GM12878 (cell line): Measurements from ENCODE around the gene AIP. TPM values are rescaled to one million over a fixed set of nuclear protein-coding genes. Genes with fewer than 3 reads are reported as not detected.

Experiments
- ATAC-seq: fragments of 200-7000 bp; cut with Tn5 transposase; 3 replicates; pipeline ENCODE4 v1.9.1; 2020; ENCODE audit warnings: mild to moderate bottlenecking, moderate library complexity
- BruUV-seq: library from RNA; stranded (reverse); fragments of 400-500 nt; replicated peaks from 2 replicates; lab custom pipeline; 2021; lab: Mats Ljungman, UMichigan
- CTCF ChIA-PET: fragments of 300-600 bp; sonication (Branson Sonifier 250); formaldehyde crosslinking; extraction: SDS; loops from one replicate; lab custom pipeline; 2021; ENCODE audit warnings: inconsistent platforms; lab: Yijun Ruan, JAX
- POLR2A ChIA-PET: fragments of 350-600 bp; formaldehyde crosslinking; extraction: SDS; loops from one replicate; lab custom pipeline; 2021; ENCODE audit warnings: inconsistent platforms; lab: Charles Lee
- RAD21 ChIA-PET: fragments of 300-600 bp; sonication (Branson Sonifier 250); formaldehyde crosslinking; loops from one replicate; lab custom pipeline; 2023; ENCODE audit warnings: antibody characterized with exemption; ENCODE audit not compliant: unreplicated experiment; lab: Charles Lee
- SMC1A ChIA-PET: fragments of 300-600 bp; sonication (Branson Sonifier 250); formaldehyde crosslinking; loops from one replicate; lab custom pipeline; 2023; ENCODE audit not compliant: unreplicated experiment, uncharacterized antibody; lab: Charles Lee
- DNase-seq: peaks from one replicate; pipeline ENCODE4 v3.0.0-alpha.2; 2011; ENCODE audit warnings: low read depth, low spot score
- FAIRE-seq: peaks from 3 replicates; lab custom pipeline; 2011; peaks lifted over from hg19 to GRCh38; lab: Jason Lieb, UNC
- H2AFZ ChIP-seq: 2 replicates; pipeline ENCODE4 v1.6.0; 2011; ENCODE audit warnings: low read depth, low read length, control low read depth; ENCODE audit not compliant: control insufficient read depth
- H3K27ac ChIP-seq: 2 replicates; pipeline ENCODE4 v1.5.1; 2011; ENCODE audit warnings: control low read depth; ENCODE audit not compliant: control insufficient read depth, insufficient read depth
- H3K27me3 ChIP-seq, 2 experiments: replicated peaks in 1 of 2; 2 replicates each; pipeline versions ENCODE4 v1.6.0 to v1.6.1; 2011; ENCODE audit warnings: low read length in 1 of 2; ENCODE audit not compliant: control insufficient read depth in 2 of 2, insufficient read depth in 2 of 2
- H3K36me3 ChIP-seq, 2 experiments: 2 replicates each; pipeline ENCODE4 v1.5.1; 2011; ENCODE audit warnings: low read length in 1 of 2; ENCODE audit not compliant: control insufficient read depth in 2 of 2, insufficient read depth in 2 of 2
- H3K4me1 ChIP-seq: 2 replicates; pipeline ENCODE4 v1.6.1; 2011; ENCODE audit warnings: mild to moderate bottlenecking, low read length, moderate library complexity, mixed read lengths; ENCODE audit not compliant: control insufficient read depth, insufficient read depth
- H3K4me2 ChIP-seq: 2 replicates; pipeline ENCODE4 v1.6.0; 2011; ENCODE audit warnings: control low read depth; ENCODE audit not compliant: control insufficient read depth, insufficient read depth
- H3K4me3 ChIP-seq: fragments of 200-600 bp; sonication (generic); 2 replicates; pipeline ENCODE4 v1.5.1; 2016
- H3K79me2 ChIP-seq: 2 replicates; pipeline ENCODE4 v1.6.0; 2011; ENCODE audit warnings: low read length; ENCODE audit not compliant: control insufficient read depth, insufficient read depth
- H3K9ac ChIP-seq: 2 replicates; pipeline ENCODE4 v1.8.0; 2011; ENCODE audit warnings: low read length, control low read depth, mixed read lengths; ENCODE audit not compliant: control insufficient read depth, insufficient read depth
- H3K9me3 ChIP-seq: replicated peaks from 3 replicates; pipeline ENCODE4 v1.5.1; 2011; ENCODE audit warnings: mild to moderate bottlenecking, low read length; ENCODE audit not compliant: control insufficient read depth, insufficient read depth
- H4K20me1 ChIP-seq: 2 replicates; pipeline ENCODE4 v1.6.0; 2011; ENCODE audit not compliant: control insufficient read depth, insufficient read depth
- ATF7 ChIP-seq: fragments of 450-650 bp; IDR thresholded peaks from 2 replicates; pipeline ENCODE4 v1.6.1; 2016; ENCODE audit warnings: low read depth, mild to moderate bottlenecking
- BHLHE40 ChIP-seq, 2 experiments: fragments of 450-650 bp in 1 of 2; IDR thresholded peaks; 2 replicates each; pipeline ENCODE4 v1.6.1; 2011 to 2017; ENCODE audit warnings: low read depth in 2 of 2, borderline replicate concordance in 1 of 2, improper control_type of control experiment in 1 of 2, low read length in 1 of 2, mild to moderate bottlenecking in 1 of 2
- BMI1 ChIP-seq: fragments of 450-650 bp; IDR thresholded peaks from 2 replicates; pipeline ENCODE4 v1.6.1; 2016; ENCODE audit warnings: mild to moderate bottlenecking, moderate library complexity, borderline replicate concordance
- BRCA1 ChIP-seq: IDR thresholded peaks from 2 replicates; pipeline ENCODE4 v1.6.1; 2011; ENCODE audit warnings: low read depth, low read length, improper control_type of control experiment
- CREM ChIP-seq: IDR thresholded peaks from 2 replicates; pipeline ENCODE4 v1.6.1; 2014; ENCODE audit warnings: antibody characterized with exemption, low read depth
- EED ChIP-seq: sonication (generic); IDR thresholded peaks from 2 replicates; pipeline ENCODE4 v1.6.1; 2016; ENCODE audit warnings: antibody characterized with exemption, low read depth
- GATAD2B ChIP-seq: fragments of 450-650 bp; conservative IDR thresholded peaks from 2 replicates; pipeline ENCODE4 v1.6.1; 2017; ENCODE audit warnings: low read depth, mild to moderate bottlenecking, moderate library complexity
- HCFC1 ChIP-seq: fragments of 150-350 bp; IDR thresholded peaks from 2 replicates; pipeline ENCODE4 v1.6.1; 2014; ENCODE audit warnings: low read length
- JUNB ChIP-seq: IDR thresholded peaks from 2 replicates; pipeline ENCODE4 v1.6.1; 2016; ENCODE audit warnings: antibody characterized with exemption, mild to moderate bottlenecking
- MAX ChIP-seq: IDR thresholded peaks from 2 replicates; pipeline ENCODE4 v1.6.1; 2012; ENCODE audit warnings: low read depth, low read length, improper control_type of control experiment
- MTA3 ChIP-seq: IDR thresholded peaks from 2 replicates; pipeline ENCODE4 v1.6.1; 2012; ENCODE audit warnings: low read length, inconsistent platforms, borderline replicate concordance
- NBN ChIP-seq: fragments of 450-650 bp; IDR thresholded peaks from 2 replicates; pipeline ENCODE4 v1.6.1; 2016
- NR2F1 ChIP-seq: fragments of 450-650 bp; conservative IDR thresholded peaks from 2 replicates; pipeline ENCODE4 v1.6.1; 2017; ENCODE audit warnings: mild to moderate bottlenecking
- RAD21 ChIP-seq: IDR thresholded peaks from 2 replicates; pipeline ENCODE4 v1.6.1; 2011; ENCODE audit warnings: mild to moderate bottlenecking, low read depth, low read length, moderate library complexity; ENCODE audit not compliant: insufficient read depth
- RAD51 ChIP-seq: fragments of 450-650 bp; IDR thresholded peaks from 2 replicates; pipeline ENCODE4 v1.6.1; 2016; ENCODE audit warnings: moderate library complexity, mild to moderate bottlenecking, inconsistent platforms
- RELA ChIP-seq: fragments of 450-650 bp; IDR thresholded peaks from 2 replicates; pipeline ENCODE4 v1.8.0; 2014; ENCODE audit warnings: borderline replicate concordance; ENCODE audit not compliant: partially characterized antibody
- SMAD5 ChIP-seq: IDR thresholded peaks from 2 replicates; pipeline ENCODE4 v1.6.1; 2016; ENCODE audit warnings: antibody characterized with exemption, low read depth
- SMARCA5 ChIP-seq: fragments of 450-650 bp; IDR thresholded peaks from 2 replicates; pipeline ENCODE4 v1.6.1; 2017; ENCODE audit warnings: mild to moderate bottlenecking
- SP1 ChIP-seq: IDR thresholded peaks from one replicate; pipeline ENCODE4 v1.6.1; 2011; ENCODE audit warnings: low read depth, low read length
- ZNF207 ChIP-seq: fragments of 450-650 bp; IDR thresholded peaks from 2 replicates; pipeline ENCODE4 v1.6.1; 2014; ENCODE audit warnings: antibody characterized with exemption, mild to moderate bottlenecking, borderline replicate concordance
- ZNF274 ChIP-seq: IDR thresholded peaks from one replicate; pipeline ENCODE4 v1.8.0; 2011; ENCODE audit not compliant: insufficient read length, insufficient read depth
- ZNF384 ChIP-seq: IDR thresholded peaks from 2 replicates; pipeline ENCODE4 v1.6.1; 2012; ENCODE audit warnings: low read depth, mild to moderate bottlenecking, low read length, improper control_type of control experiment, borderline replicate concordance
- ZNF622 ChIP-seq: fragments of 450-650 bp; IDR thresholded peaks from 2 replicates; pipeline ENCODE4 v1.6.1; 2017; ENCODE audit warnings: mild to moderate bottlenecking, inconsistent platforms
- ZZZ3 ChIP-seq: IDR thresholded peaks from 2 replicates; pipeline ENCODE4 v1.6.1; 2011; ENCODE audit warnings: low read depth; ENCODE audit not compliant: control insufficient read depth, insufficient read length
- WGBS: methylation state at CpG from one replicate; pipeline ENCODE4 v1.1.6; 2016; ENCODE audit warnings: low lambda C conversion rate; ENCODE audit not compliant: insufficient replicate concordance, insufficient coverage; ENCODE audit errors: missing lambda C conversion rate; 5-methylcytosine and 5-hydroxymethylcytosine counted together
- in situ Hi-C: fragments of 300-500 bp; cut with MboI; formaldehyde crosslinking; loops from 9 replicates; pipeline ENCODE4 v1.14.3; 2018; ENCODE audit warnings: mixed read lengths
- intact Hi-C: fragments of 100-400 bp; cut with micrococcal nuclease; formaldehyde crosslinking; loops from one replicate; pipeline ENCODE4 v1.14.2; 2022; ENCODE audit not compliant: unreplicated experiment
- polyA plus RNA-seq, 11 experiments: library from polyadenylated mRNA; depleted of rRNA in 4 of 11; unstranded in 6 of 11; stranded (reverse) in 5 of 11; fragments of >200 nt; fragmentation: Nextera tagmentation in 4 of 11; fragmentation: Illumina TruSeq in 1 of 11; extraction: Ambion mirVana in 4 of 11; extraction: Trizol in 1 of 11; gene quantifications; 1 replicate in 1 of 11; 2 replicates in 10 of 11; pipeline versions ENCODE4 v1.2.1 to v1.2.3, GENCODE V29; 2011 to 2016; ENCODE audit warnings: inconsistent platforms in 2 of 11, missing spikeins in 2 of 11, low read depth in 1 of 11
- total RNA-seq, 4 experiments: library from RNA; depleted of rRNA in 3 of 4; stranded (reverse); fragments of >200 nt in 3 of 4; fragmentation: Illumina TruSeq in 1 of 4; extraction: Trizol in 1 of 4; gene quantifications; 2 replicates each; pipeline versions ENCODE4 v1.2.1 to v1.2.3, GENCODE V29; 2013 to 2021
- TF ChIP-seq, protein P1 (sequence below): fragments of 450-650 bp; IDR thresholded peaks from 2 replicates; pipeline ENCODE4 v1.6.1; 2016; ENCODE audit warnings: mild to moderate bottlenecking

Gene AIP
- total and polyA plus RNA-seq, 10 of the 15 experiments (the other 5 are each of a cell fraction or from before 2014, with no cell fraction given), result 12.6 to 164 (median 104) TPM

- Histone ChIP-seq H3K9me3 (no peaks in the 10 kb centered on the region), H3K36me3 (peaks cover 0 to 3% of the 10 kb centered on the region in 2 experiments; a peak in 2 of 4 replicates), H3K79me2 (peaks cover 32% of the 10 kb centered on the region), H3K27ac (peak overlapping the region; percentile 82), H3K4me1 (peaks cover 27% of the 10 kb centered on the region), H2AFZ (peak overlapping the region; percentile 67), H4K20me1 (no peaks in the 10 kb centered on the region), H3K27me3 (no peaks in the 10 kb centered on the region), H3K4me3 (peak overlapping the region; percentile 94), H3K9ac (peak overlapping the region; percentile 55), H3K4me2 (peak overlapping the region; percentile 99)
- SMC1A ChIA-PET, result interaction anchor here (0.6 to 4.3 kb wide), 11 partner anchors 19 to 152 kb away, joined by 3 to 23 read pairs (median 4); partner anchors contain the start of genes PPP1CA, PTPRCAP and RAD9A
- DNase-seq, result peak; percentile 72
- peak; percentile 70 for ATAC-seq
- FAIRE-seq, result peak; percentile 38
- in situ Hi-C loops, result no loop called here
- BruUV-seq, result no TSS peak
- CTCF ChIA-PET, result interaction anchor here (0.6 to 2.9 kb wide), 17 partner anchors 13 to 160 kb away, joined by 3 to 30 read pairs (median 3); partner anchors contain the start of genes POLD4, PPP1CA and TBC1D10C
- POLR2A ChIA-PET, result interaction anchor here (0.8 to 2.3 kb wide), 6 partner anchors 20 to 152 kb away, joined by 3 to 14 read pairs (median 4); partner anchors contain the start of genes POLD4, PPP1CA, TBC1D10C and TMEM134
- RAD21 ChIA-PET, result interaction anchor here (0.7 to 2.8 kb wide), 18 partner anchors 17 to 154 kb away, joined by 3 to 19 read pairs (median 3); partner anchors contain the start of genes AIP, POLD4, PPP1CA and PTPRCAP
- intact Hi-C loops, result loop anchor here (1.0 to 5.0 kb wide), 7 partner anchors 19 to 149 kb away; partner anchors contain the start of genes PPP1CA and PTPRCAP
- WGBS, result 1% methylated on average over 17 of the region's 17 CpGs
- TF ChIP-seq, protein P1, sequence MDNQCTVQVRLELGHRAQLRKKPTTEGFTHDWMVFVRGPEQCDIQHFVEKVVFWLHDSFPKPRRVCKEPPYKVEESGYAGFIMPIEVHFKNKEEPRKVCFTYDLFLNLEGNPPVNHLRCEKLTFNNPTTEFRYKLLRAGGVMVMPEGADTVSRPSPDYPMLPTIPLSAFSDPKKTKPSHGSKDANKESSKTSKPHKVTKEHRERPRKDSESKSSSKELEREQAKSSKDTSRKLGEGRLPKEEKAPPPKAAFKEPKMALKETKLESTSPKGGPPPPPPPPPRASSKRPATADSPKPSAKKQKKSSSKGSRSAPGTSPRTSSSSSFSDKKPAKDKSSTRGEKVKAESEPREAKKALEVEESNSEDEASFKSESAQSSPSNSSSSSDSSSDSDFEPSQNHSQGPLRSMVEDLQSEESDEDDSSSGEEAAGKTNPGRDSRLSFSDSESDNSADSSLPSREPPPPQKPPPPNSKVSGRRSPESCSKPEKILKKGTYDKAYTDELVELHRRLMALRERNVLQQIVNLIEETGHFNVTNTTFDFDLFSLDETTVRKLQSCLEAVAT, result peak; percentile 92; the same call in 1 of the 2 replicates
- TF ChIP-seq ZNF207 (peak; percentile 83), ZNF622 (no peak), CREM (peak; percentile 16; the same call in 1 of the 2 replicates), BRCA1 (no peak), BHLHE40 (IDR thresholded peaks at IDR 0.05; ENCODE audit: borderline replicate concordance in 1 of 2, low read depth in 2 of 2, low read length in 1 of 2) (peak; percentile 36 to 62; a peak in 1 of 4 replicates), ATF7 (peak; percentile 23; the same call in 1 of the 2 replicates), SMAD5 (no peak), ZNF384 (no peak), BMI1 (no peak), EED (peak; percentile 80), MTA3 (no peak), RAD21 (peak; percentile 88), ZNF274 (no peak), NBN (peak; percentile 68; the same call in 1 of the 2 replicates), HCFC1 (no peak), GATAD2B (peak; percentile 86), RELA (peak; percentile 60), JUNB (no peak), NR2F1 (peak; percentile 88), RAD51 (no peak), SP1 (peak; percentile 40), ZZZ3 (no peak), SMARCA5 (peak; percentile 95), MAX (peak; percentile 62; the same call in 1 of the 2 replicates)
Observed at GRCh38 chr11:67505605-67506396, 23.0 kb downstream of the AIP start.
